Measurements from ENCODE around the gene PSME2. TPM values are rescaled to one million over a fixed set of nuclear protein-coding genes. Genes with fewer than 3 reads are reported as not detected.
A peak's percentile ranks its signal among the peaks of the same experiment; 100 is the strongest.

The PSME2 gene
- total RNA-seq, 1 donor from 2014 or later = 567 TPM

DNA sequence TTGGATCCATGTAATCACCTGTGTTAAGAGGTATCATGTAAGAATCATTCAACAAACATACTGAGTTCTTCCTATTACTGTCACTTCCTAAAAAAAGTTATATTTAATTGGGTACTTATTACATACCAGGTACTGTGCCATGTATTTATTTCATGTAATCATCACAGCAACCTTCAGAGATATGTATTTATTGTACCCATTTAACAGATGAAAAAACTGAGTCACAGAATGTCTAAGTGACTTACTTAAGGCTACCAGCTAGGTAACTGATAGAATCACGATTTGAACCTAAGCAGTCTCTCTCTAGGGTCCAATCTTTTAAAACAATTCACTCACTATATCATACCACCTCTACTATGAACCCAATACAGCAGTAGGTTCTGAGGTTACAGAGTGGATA is 2.0 kb downstream of the PSME2 start:
- no peaks in the 10 kb centered on the region for H3K27me3 Mint-ChIP-seq (ENCODE audit: low read depth)
- H3K36me3 Mint-ChIP-seq (ENCODE audit: low read depth) = peaks cover 71% of the 10 kb centered on the region
- peaks cover 44% of the 10 kb centered on the region for H3K4me1 Mint-ChIP-seq (ENCODE audit: low read depth)
- peak overlapping the region; percentile 72 for H3K27ac Mint-ChIP-seq
- intact Hi-C loops (cut with micrococcal nuclease) = loop anchor here (5.0 kb wide), 1 partner anchor 68 kb away; the partner anchor contains the start of gene CHMP4A
- no peak for DNase-seq (ENCODE audit: low spot score)
- H3K4me3 Mint-ChIP-seq (ENCODE audit: low read depth) = peak overlapping the region; percentile 100
- no peaks in the 10 kb centered on the region for H3K9me3 Mint-ChIP-seq

DNA sequence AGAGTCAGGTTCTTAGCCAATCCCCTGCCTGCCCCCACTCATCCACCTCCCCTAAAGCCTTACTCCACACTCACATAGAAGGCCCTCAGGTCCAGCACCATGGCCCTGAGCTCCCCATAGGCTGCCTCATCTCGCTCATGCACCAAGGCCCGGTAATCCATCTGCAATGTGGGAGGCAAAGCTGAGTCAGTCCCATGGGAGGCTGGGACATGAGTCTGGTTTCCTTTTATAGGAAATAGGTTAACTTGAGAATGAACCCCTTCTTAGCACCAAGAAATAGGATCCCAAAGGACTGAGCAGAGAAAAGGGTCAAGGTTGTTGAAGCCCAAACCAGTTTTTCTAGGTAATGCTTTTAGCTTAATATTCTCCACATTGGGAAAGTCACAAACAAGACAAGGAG is 2.9 kb downstream of the PSME2 start:
- H3K27me3 Mint-ChIP-seq (ENCODE audit: low read depth) = no peaks in the 10 kb centered on the region
- H3K36me3 Mint-ChIP-seq (ENCODE audit: low read depth) = peaks cover 71% of the 10 kb centered on the region
- H3K9me3 Mint-ChIP-seq = no peaks in the 10 kb centered on the region
- no peak overlapping the region for H3K27ac Mint-ChIP-seq
- intact Hi-C loops (cut with micrococcal nuclease) = loop anchor here (5.0 kb wide), 1 partner anchor 69 kb away; the partner anchor contains the start of gene CHMP4A
- no peak for DNase-seq (ENCODE audit: low spot score)
- peaks cover 50% of the 10 kb centered on the region for H3K4me1 Mint-ChIP-seq (ENCODE audit: low read depth)
- peak overlapping the region; percentile 0 for H3K4me3 Mint-ChIP-seq (ENCODE audit: low read depth)

GRCh38 chr14:24141097-24141880 is 5.1 kb downstream of the PSME2 start, which contains the start of gene EMC9:
EMC9 (minus strand) TSS chr14:24141591; CDS start chr14:24141304, 287 bp downstream.
- no peaks in the 10 kb centered on the region for H3K27me3 Mint-ChIP-seq (ENCODE audit: low read depth)
- peak within 1 kb of the TSS; percentile 91 for H3K4me3 Mint-ChIP-seq (ENCODE audit: low read depth)
- H3K27ac Mint-ChIP-seq = peak within 1 kb of the TSS; percentile 79
- no peaks in the 10 kb centered on the region for H3K9me3 Mint-ChIP-seq
- peaks cover 58% of the 10 kb centered on the region for H3K4me1 Mint-ChIP-seq (ENCODE audit: low read depth)
- DNase-seq (ENCODE audit: low spot score) = peak; percentile 100
- intact Hi-C loops (cut with micrococcal nuclease) = loop anchor here (1.0 to 5.0 kb wide), 3 partner anchors 20 to 71 kb away; partner anchors contain the start of genes CHMP4A, DCAF11, IRF9 and NRL
- peaks cover 82% of the 10 kb centered on the region for H3K36me3 Mint-ChIP-seq (ENCODE audit: low read depth)

GRCh38 chr14:24139272-24139934 is 7.0 kb downstream of the PSME2 start:
- intact Hi-C loops (cut with micrococcal nuclease) = no loop called here
- Mint-ChIP-seq H3K9me3 (no peaks in the 10 kb centered on the region), H3K27ac (peak overlapping the region; percentile 56), H3K36me3 (ENCODE audit: low read depth) (peaks cover 65% of the 10 kb centered on the region), H3K4me3 (ENCODE audit: low read depth) (peak overlapping the region; percentile 91), H3K4me1 (ENCODE audit: low read depth) (peaks cover 51% of the 10 kb centered on the region), H3K27me3 (ENCODE audit: low read depth) (no peaks in the 10 kb centered on the region)
- no peak for DNase-seq (ENCODE audit: low spot score)

GRCh38 chr14:24138396-24139271 is 7.8 kb downstream of the PSME2 start:
- H3K27me3 Mint-ChIP-seq (ENCODE audit: low read depth) = no peaks in the 10 kb centered on the region
- no peak for DNase-seq (ENCODE audit: low spot score)
- H3K27ac Mint-ChIP-seq = peak overlapping the region; percentile 51
- peak overlapping the region; percentile 91 for H3K4me3 Mint-ChIP-seq (ENCODE audit: low read depth)
- H3K36me3 Mint-ChIP-seq (ENCODE audit: low read depth) = peaks cover 58% of the 10 kb centered on the region
- no peaks in the 10 kb centered on the region for H3K9me3 Mint-ChIP-seq
- peaks cover 46% of the 10 kb centered on the region for H3K4me1 Mint-ChIP-seq (ENCODE audit: low read depth)
- intact Hi-C loops (cut with micrococcal nuclease) = no loop called here

DNA sequence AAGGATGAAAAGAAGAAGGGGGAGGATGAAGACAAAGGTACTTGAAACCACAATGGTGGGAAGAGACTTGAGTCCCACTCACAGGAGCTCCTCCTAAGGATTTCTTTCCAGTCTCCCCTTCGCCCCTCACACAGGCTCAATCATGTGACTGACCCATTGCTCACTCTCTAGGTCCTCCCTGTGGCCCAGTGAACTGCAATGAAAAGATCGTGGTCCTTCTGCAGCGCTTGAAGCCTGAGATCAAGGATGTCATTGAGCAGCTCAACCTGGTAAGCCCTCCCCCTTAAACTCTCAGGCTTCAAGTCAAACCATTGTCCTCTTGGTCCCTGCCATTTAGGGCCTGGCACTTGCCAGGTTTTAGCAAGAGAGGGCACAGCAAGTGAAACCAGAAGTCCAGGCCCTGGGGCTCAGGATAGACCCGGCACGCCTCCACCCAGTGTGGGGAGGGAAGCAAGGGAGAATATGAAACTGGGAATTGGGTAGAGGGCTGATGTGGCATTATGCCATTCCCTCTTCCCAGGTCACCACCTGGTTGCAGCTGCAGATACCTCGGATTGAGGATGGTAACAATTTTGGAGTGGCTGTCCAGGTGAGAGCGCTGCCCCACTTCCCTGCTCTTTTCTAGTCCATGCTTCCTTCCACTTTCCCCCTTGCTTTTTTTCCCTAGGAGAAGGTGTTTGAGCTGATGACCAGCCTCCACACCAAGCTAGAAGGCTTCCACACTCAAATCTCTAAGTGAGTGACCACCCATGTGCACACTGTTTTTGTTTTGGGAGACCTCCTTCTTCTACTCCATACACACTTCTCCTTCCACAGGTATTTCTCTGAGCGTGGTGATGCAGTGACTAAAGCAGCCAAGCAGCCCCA is 8.6 kb downstream of the PSME2 start:
- H3K27me3 Mint-ChIP-seq (ENCODE audit: low read depth) = no peaks in the 10 kb centered on the region
- H3K36me3 Mint-ChIP-seq (ENCODE audit: low read depth) = peaks cover 53% of the 10 kb centered on the region
- peak overlapping the region; percentile 92 for H3K4me3 Mint-ChIP-seq (ENCODE audit: low read depth)
- peak overlapping the region; percentile 91 for H3K27ac Mint-ChIP-seq
- H3K4me1 Mint-ChIP-seq (ENCODE audit: low read depth) = peaks cover 44% of the 10 kb centered on the region
- DNase-seq (ENCODE audit: low spot score) = no peak
- intact Hi-C loops (cut with micrococcal nuclease) = no loop called here
- no peaks in the 10 kb centered on the region for H3K9me3 Mint-ChIP-seq

GRCh38 chr14:24136684-24137528 is 9.5 kb downstream of the PSME2 start:
- Mint-ChIP-seq H3K4me3 (ENCODE audit: low read depth) (peak overlapping the region; percentile 92), H3K4me1 (ENCODE audit: low read depth) (peaks cover 48% of the 10 kb centered on the region), H3K9me3 (no peaks in the 10 kb centered on the region), H3K36me3 (ENCODE audit: low read depth) (peaks cover 52% of the 10 kb centered on the region), H3K27me3 (ENCODE audit: low read depth) (no peaks in the 10 kb centered on the region), H3K27ac (peak overlapping the region; percentile 91)
- DNase-seq (ENCODE audit: low spot score) = no peak
- intact Hi-C loops (cut with micrococcal nuclease) = loop anchor here (1.0 kb wide), 3 partner anchors 10 to 24 kb away; partner anchors contain the start of genes IRF9 and RNF31

DNA sequence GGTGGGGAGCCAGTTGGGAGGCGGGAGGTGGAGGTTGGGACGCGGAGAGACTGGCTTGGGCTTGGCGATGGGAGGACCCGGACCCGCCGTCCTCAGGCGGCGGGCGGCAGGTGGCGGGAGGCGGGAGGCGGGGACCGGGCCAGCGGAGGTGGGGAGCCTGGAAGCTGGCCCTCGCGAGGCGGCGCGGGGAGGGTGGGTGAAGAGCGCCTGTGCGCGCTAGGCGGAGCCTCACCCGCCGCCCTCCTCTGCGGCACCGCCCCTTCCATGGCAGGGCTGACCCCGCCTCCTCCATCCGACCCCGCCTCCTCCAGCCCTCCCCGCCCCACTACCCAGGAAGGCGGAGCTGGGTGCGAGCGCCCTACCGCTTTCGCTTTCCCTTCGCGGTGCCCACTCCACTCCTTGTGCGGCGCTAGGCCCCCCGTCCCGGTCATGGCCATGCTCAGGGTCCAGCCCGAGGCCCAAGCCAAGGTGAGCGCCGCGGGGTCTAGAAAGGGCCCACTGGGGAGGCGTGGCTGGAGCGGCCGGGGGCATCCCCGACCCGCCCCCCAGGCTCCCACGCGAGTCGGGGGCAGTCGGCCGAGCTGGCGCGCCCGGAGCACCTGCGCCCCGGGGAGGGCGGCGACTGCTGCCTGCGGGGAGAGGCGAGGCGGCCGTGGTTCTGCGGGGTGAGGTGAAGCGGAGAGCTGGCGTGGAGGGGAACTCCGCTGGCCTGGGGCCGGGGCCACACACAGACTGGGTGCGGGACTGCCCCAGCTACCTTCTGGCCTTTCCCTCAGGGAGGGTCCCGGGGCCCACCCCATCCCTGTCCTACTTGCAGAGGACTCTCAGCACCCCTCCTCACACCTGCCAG is 10.4 kb downstream of the PSME2 start, which contains the start of gene PSME1:
Gene PSME1 (plus strand): TSS at position 361 of the 850 bp plus-strand sequence. CDS start 69 bp downstream, at position 430.
- peak; percentile 93 for DNase-seq (ENCODE audit: low spot score)
- peak within 1 kb of the TSS; percentile 92 for H3K4me3 Mint-ChIP-seq (ENCODE audit: low read depth)
- H3K4me1 Mint-ChIP-seq (ENCODE audit: low read depth) = peaks cover 47% of the 10 kb centered on the region
- H3K9me3 Mint-ChIP-seq = no peaks in the 10 kb centered on the region
- no peaks in the 10 kb centered on the region for H3K27me3 Mint-ChIP-seq (ENCODE audit: low read depth)
- H3K27ac Mint-ChIP-seq = peak within 1 kb of the TSS; percentile 91
- H3K36me3 Mint-ChIP-seq (ENCODE audit: low read depth) = peaks cover 49% of the 10 kb centered on the region
- intact Hi-C loops (cut with micrococcal nuclease) = loop anchor here (1.0 kb wide), 3 partner anchors 11 to 25 kb away; partner anchors contain the start of genes IRF9 and RNF31

GRCh38 chr14:24135584-24135833 is 10.9 kb downstream of the PSME2 start:
- peaks cover 47% of the 10 kb centered on the region for H3K4me1 Mint-ChIP-seq (ENCODE audit: low read depth)
- H3K9me3 Mint-ChIP-seq = no peaks in the 10 kb centered on the region
- peaks cover 45% of the 10 kb centered on the region for H3K36me3 Mint-ChIP-seq (ENCODE audit: low read depth)
- no peak for DNase-seq (ENCODE audit: low spot score)
- intact Hi-C loops (cut with micrococcal nuclease) = no loop called here
- no peaks in the 10 kb centered on the region for H3K27me3 Mint-ChIP-seq (ENCODE audit: low read depth)
- H3K4me3 Mint-ChIP-seq (ENCODE audit: low read depth) = peak overlapping the region; percentile 91
- H3K27ac Mint-ChIP-seq = peak overlapping the region; percentile 86

DNA sequence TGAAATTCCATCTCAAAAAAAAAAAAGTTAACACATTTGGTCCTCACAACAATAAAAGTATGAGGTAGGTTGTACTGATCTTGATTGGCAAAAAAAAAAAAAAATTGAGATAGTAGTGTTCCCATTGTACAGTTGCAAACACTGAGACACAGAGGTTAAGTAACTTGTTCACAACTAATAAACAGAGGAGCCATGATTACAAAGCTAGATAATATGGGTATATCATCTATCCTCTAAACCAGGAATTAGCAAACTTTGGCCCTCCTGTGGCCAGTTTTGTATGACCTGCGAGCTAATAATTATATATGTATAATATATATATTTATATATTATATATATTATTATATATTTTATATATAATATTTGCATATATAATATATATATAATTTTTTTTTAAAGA is 12.7 kb downstream of the PSME2 start:
- Mint-ChIP-seq H3K9me3 (no peaks in the 10 kb centered on the region), H3K36me3 (ENCODE audit: low read depth) (peaks cover 29% of the 10 kb centered on the region), H3K4me1 (ENCODE audit: low read depth) (peaks cover 35% of the 10 kb centered on the region), H3K4me3 (ENCODE audit: low read depth) (no peak overlapping the region), H3K27me3 (ENCODE audit: low read depth) (no peaks in the 10 kb centered on the region), H3K27ac (no peak overlapping the region)
- no peak for DNase-seq (ENCODE audit: low spot score)
- intact Hi-C loops (cut with micrococcal nuclease) = no loop called here

Data from activated T-helper 2 cell treated with anti-CD3 and anti-CD28 coated beads, Interferon-gamma antibody, Interleukin-2, Interleukin-4, amounts not matched to agents 10 μg/mL and 5 μg/mL and 100 μg/mL, durations not matched to agents 14 hours and 24 hours and 36 hours (primary cell).